Mucosa of rectum (tissue), 2 donors: ENCODE data around the gene EDN1.
"Not testable (repeated sequence)": the region's sequence is repeated elsewhere in the genome, so short reads cannot be mapped to it uniquely, and the experiment has no call there.

ENCODE experiments used
- H3K27ac ChIP-seq, 2 donors: one replicate each; pipeline ENCODE4 v1.7.0; 2013; ENCODE audit warnings: inconsistent platforms in 2 of 2, low read depth in 2 of 2, low read length in 2 of 2
- H3K27me3 ChIP-seq, 2 donors: one replicate each; pipeline ENCODE4 v1.7.0; 2013; ENCODE audit warnings: low read length in 2 of 2; ENCODE audit not compliant: control insufficient read depth in 2 of 2, insufficient read depth in 2 of 2
- H3K36me3 ChIP-seq, 2 donors: one replicate each; pipeline ENCODE4 v1.7.0; 2013; ENCODE audit warnings: low read length in 2 of 2; ENCODE audit not compliant: control insufficient read depth in 2 of 2, insufficient read depth in 2 of 2
- H3K4me1 ChIP-seq, 2 donors: one replicate each; pipeline ENCODE4 v1.7.0; 2013; ENCODE audit warnings: low read length in 2 of 2, mild to moderate bottlenecking in 1 of 2; ENCODE audit not compliant: control insufficient read depth in 2 of 2, insufficient read depth in 2 of 2
- H3K4me3 ChIP-seq, 2 donors: one replicate each; pipeline ENCODE4 v1.7.0; 2013; ENCODE audit warnings: low read length in 2 of 2
- H3K9ac ChIP-seq, 2 donors: one replicate each; pipeline ENCODE4 v1.7.0; 2013; ENCODE audit warnings: low read length in 2 of 2, low read depth in 1 of 2, mild to moderate bottlenecking in 1 of 2
- H3K9me3 ChIP-seq, 2 donors: one replicate each; pipeline ENCODE4 v1.7.0; 2013; ENCODE audit warnings: low read length in 2 of 2; ENCODE audit not compliant: control insufficient read depth in 2 of 2
- donor health status: healthy.
- donor health status: Normal muscosa, but diverticular disease.

The EDN1 gene

GRCh38 chr6:12304487-12304886 lies 14.3 kb downstream of the EDN1 start:
- no peaks in the 10 kb centered on the region for H3K36me3 ChIP-seq
- no peaks in the 10 kb centered on the region for H3K9me3 ChIP-seq
- H3K27me3 ChIP-seq, result no peaks in the 10 kb centered on the region
- no peaks in the 10 kb centered on the region for H3K4me1 ChIP-seq
- no peak overlapping the region for H3K9ac ChIP-seq
- H3K4me3 ChIP-seq, result no peak overlapping the region
- H3K27ac ChIP-seq, result no peak overlapping the region

DNA sequence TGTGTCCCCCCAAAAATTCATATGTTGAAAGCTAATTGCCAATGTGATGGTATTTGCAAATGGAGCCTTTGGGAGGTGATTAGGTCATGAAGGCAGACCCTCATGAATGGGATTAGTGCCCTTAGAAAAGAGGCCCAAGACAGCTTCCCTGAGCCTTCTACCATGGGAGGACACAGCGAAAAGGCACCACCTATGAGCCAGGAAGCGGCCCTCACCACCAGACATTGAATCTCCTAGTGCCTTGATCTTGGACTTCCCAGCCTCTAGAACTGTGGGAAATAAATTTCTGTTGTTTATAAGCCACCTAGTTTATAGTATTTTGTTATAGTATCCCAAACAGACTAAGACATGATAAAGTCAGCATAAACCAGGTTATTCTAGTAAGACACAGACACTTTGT lies 18.9 kb downstream of the EDN1 start:
- Histone ChIP-seq H3K4me3 (no peak overlapping the region), H3K27me3 (no peaks in the 10 kb centered on the region), H3K9ac (no peak overlapping the region), H3K9me3 (no peaks in the 10 kb centered on the region), H3K27ac (no peak overlapping the region), H3K36me3 (no peaks in the 10 kb centered on the region), H3K4me1 (no peaks in the 10 kb centered on the region)

GRCh38 chr6:12311106-12311505 lies 20.9 kb downstream of the EDN1 start:
- no peaks in the 10 kb centered on the region for H3K27me3 ChIP-seq
- no peak overlapping the region for H3K9ac ChIP-seq
- no peaks in the 10 kb centered on the region for H3K9me3 ChIP-seq
- H3K36me3 ChIP-seq, result no peaks in the 10 kb centered on the region
- no peak overlapping the region for H3K27ac ChIP-seq
- H3K4me3 ChIP-seq, result no peak overlapping the region
- no peaks in the 10 kb centered on the region for H3K4me1 ChIP-seq

DNA sequence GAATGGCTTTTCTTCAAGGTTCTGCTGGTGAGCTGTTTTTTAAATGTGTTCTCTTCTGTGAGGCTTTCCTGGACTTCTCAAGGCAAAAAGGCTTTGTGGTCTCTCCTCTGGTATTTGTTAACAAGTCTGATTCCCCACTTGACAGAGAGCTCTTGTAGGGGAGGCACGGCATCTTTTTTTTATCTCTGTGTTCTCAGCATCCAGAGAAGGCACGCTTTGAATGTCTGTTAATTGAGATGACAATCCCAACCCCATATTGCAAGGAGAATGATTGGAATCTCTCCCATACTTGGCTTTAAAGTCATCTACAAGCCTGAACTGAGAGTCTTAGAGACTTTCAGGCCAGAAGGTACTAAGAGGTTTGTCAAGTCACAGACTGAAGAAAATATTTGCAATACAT lies 22.6 kb downstream of the EDN1 start:
- no peak overlapping the region for H3K4me3 ChIP-seq
- no peaks in the 10 kb centered on the region for H3K4me1 ChIP-seq
- no peaks in the 10 kb centered on the region for H3K27me3 ChIP-seq
- no peaks in the 10 kb centered on the region for H3K36me3 ChIP-seq
- no peaks in the 10 kb centered on the region for H3K9me3 ChIP-seq
- H3K9ac ChIP-seq, result no peak overlapping the region
- no peak overlapping the region for H3K27ac ChIP-seq

DNA sequence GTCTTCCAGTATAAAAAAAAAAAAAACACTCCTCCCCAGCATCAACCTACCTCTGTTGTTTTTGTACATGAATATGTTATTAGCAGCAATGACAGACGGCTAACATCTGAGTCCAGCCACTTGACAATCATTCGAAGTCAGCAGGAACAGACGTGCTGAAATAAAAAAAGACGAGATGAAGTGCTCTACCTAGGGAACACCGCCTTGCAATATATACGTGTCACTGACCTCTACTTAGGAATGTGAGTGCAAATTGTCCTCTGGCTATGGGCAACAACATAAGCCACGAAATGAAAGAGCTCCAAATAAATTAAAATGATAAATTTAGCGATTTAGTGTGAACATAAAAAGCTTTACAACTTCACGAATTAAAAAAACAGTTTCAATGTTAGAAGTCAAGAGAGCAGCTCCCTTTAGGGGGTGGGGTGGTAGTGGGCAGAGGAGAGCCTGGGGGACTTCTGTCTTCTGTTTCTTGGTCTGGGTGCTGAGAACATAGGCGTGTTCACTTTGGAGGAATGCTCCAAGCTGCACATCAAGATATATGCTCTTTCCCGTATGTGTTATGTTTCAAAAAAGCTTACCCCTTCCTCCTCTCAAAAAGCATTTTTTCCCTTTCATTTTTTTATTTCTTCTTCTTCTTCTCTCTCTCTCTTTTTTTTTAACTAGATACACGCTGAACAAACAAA lies 23.3 kb downstream of the EDN1 start:
- no peak overlapping the region for H3K4me3 ChIP-seq
- no peak overlapping the region for H3K27ac ChIP-seq

DNA sequence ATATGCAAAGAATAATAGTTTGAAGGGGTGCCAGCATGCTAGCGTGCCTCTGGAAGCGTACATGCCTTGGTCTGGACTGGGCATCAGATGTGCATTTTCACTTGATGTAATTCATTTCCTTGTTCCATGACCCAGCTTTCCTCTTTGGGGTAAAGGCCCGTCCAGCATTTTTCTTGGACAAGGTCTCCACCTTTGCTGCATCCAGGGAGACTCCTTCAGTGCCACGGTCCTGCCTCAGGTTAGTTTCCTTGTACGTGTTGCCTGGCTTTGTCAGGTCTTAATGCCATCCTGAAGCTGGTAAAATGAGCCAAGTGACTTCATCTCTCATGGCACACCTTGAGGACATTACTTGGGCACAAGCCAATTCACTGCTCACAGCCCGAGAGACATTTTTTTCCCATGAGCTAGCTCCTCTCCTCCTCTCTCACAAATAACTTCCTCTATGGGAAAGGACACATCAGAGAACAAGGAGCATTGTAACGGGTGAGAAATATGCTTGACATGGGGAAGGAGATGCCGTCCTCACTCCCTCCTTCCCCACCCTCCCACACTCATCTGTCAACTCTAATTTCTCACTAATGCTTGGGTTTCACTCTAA lies 23.9 kb downstream of the EDN1 start:
- Histone ChIP-seq H3K27ac (no peak overlapping the region), H3K4me3 (no peak overlapping the region), H3K4me1 (no peaks in the 10 kb centered on the region), H3K27me3 (no peaks in the 10 kb centered on the region), H3K36me3 (no peaks in the 10 kb centered on the region), H3K9me3 (no peaks in the 10 kb centered on the region), H3K9ac (no peak overlapping the region)

More for the DNA sequence above, 23.3 kb downstream of the EDN1 start:
- Histone ChIP-seq H3K9me3 (no peaks in the 10 kb centered on the region), H3K36me3 (no peaks in the 10 kb centered on the region), H3K4me1 (no peaks in the 10 kb centered on the region), H3K27me3 (no peaks in the 10 kb centered on the region), H3K9ac (no peak overlapping the region)

- Histone ChIP-seq H3K4me1 (no peaks in the 10 kb centered on the region), H3K9me3 (no peaks in the 10 kb centered on the region), H3K36me3 (no peaks in the 10 kb centered on the region), H3K9ac (no peak overlapping the region), H3K4me3 (no peak overlapping the region), H3K27ac (no peak overlapping the region), H3K27me3 (no peaks in the 10 kb centered on the region)
These were observed 24.6 kb downstream of the EDN1 start for GRCh38 chr6:12314751-12315150.

DNA sequence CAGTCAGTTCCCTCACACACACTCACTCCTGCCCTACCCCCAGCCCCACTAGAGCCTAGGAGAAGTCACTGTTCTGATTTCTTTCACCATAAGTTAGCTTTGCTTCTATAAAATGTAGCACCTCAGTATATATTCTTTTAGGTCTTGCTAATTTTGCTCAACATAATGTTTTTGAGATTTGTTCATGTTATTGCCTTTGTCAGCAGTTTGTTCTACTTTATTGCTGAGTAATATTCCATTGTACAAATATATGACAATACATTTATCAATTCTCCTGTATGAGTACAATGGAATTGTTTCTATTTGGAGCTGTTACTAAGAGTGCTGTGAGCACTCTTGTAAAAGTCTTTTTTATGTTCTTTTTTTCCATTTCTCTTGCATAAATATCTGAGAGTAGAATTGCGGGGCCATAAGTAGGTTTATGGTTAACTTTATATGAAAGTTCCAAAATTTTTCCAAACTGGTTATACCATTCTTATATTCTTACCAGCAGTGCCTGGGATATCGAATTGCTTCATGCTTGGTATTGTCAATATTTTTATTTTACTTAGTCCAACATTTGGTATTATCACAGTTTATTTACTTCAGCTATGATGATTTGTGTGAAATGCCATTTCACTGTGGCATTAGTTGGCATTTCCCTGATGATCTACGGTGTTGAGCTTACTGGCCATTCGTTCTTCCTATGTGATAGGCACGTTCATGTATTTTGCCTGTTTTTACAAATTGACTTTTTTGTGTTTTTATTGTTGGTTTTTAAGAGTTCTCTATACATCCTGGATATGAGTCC lies 25.3 kb downstream of the EDN1 start:
- Histone ChIP-seq H3K36me3 (no peaks in the 10 kb centered on the region), H3K4me1 (no peaks in the 10 kb centered on the region), H3K27me3 (no peaks in the 10 kb centered on the region), H3K9me3 (no peaks in the 10 kb centered on the region), H3K9ac (no peak overlapping the region), H3K4me3 (no peak overlapping the region), H3K27ac (no peak overlapping the region)

- no peak overlapping the region for H3K4me3 ChIP-seq
These were observed 28.6 kb downstream of the EDN1 start for GRCh38 chr6:12318749-12319148.

DNA sequence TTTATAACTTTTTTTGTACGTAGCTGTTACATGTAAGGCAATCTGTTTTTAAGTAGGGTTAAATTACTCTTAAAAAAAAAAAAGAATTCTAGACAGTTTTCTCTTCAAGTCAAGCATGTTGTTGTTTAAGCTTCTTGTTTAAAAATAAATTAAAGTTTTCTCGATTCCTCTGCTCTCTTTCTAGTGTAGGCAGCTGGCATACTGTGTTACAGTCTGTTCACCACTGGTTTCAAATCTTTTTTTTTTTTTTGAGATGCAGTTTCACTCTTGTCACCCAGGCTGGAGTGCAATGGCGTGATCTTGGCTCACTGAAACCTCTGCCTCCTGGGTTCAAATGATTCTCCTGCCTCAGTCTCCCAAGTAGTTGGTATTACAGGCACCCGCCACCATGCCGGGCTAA lies 29.9 kb downstream of the EDN1 start:
- not testable (repeated sequence) for H3K4me3 ChIP-seq, H3K27ac ChIP-seq, H3K9ac ChIP-seq, H3K27me3 ChIP-seq, H3K9me3 ChIP-seq, H3K36me3 ChIP-seq
- H3K4me1 ChIP-seq, result peaks cover 4 to 13% of the 10 kb centered on the region in 2 donors

More at GRCh38 chr6:12318749-12319148, 28.6 kb downstream of the EDN1 start:
- no peak overlapping the region for H3K9ac ChIP-seq
- no peaks in the 10 kb centered on the region for H3K9me3 ChIP-seq
- H3K27me3 ChIP-seq, result no peaks in the 10 kb centered on the region
- no peak overlapping the region for H3K27ac ChIP-seq
- no peaks in the 10 kb centered on the region for H3K36me3 ChIP-seq
- H3K4me1 ChIP-seq, result peaks cover 0 to 3% of the 10 kb centered on the region in 2 donors
